ENCODE measurements around the gene KLC3. TPM values are rescaled to one million over a fixed set of nuclear protein-coding genes. Genes with fewer than 3 reads are reported as not detected.
A peak's percentile ranks its signal among the peaks of the same experiment; 100 is the strongest.

The KLC3 gene
- total and polyA plus RNA-seq, 4 donors: 0.80 to 2.2 (median 1.4) TPM

GRCh38 chr19:45305007-45305406 lies 35.5 kb upstream of the KLC3 start:
- Histone ChIP-seq H3K36me3 (ENCODE audit: control insufficient read depth in 4 of 4, insufficient read depth in 4 of 4, low read length in 4 of 4) (peaks cover 0 to 15% (median 1%) of the 10 kb centered on the region in 4 donors), H3K9me3 (ENCODE audit: control insufficient read depth in 4 of 4, insufficient read depth in 3 of 4, low read length in 3 of 4) (no peaks in the 10 kb centered on the region), H3K27ac (ENCODE audit: low read depth in 1 of 2, low read length in 1 of 2) (no peak overlapping the region), H3K27me3 (ENCODE audit: control insufficient read depth in 3 of 3, insufficient read depth in 3 of 3, low read length in 2 of 3) (no peaks in the 10 kb centered on the region), H3K4me1 (ENCODE audit: control insufficient read depth in 5 of 5, insufficient read depth in 5 of 5, low read length in 5 of 5) (no peaks in the 10 kb centered on the region), H3K4me3 (no peak overlapping the region), H3K9ac (ENCODE audit: insufficient read depth in 1 of 2, low read length in 2 of 2) (no peak overlapping the region)
- no peak for DNase-seq
- TF ChIP-seq CTCF (IDR thresholded peaks at IDR 0.05; ENCODE audit: control extremely low read depth, extremely low read depth): no peak
- WGBS, 2 donors: 67 to 76% methylated on average over 4 of the region's 4 CpGs
- ATAC-seq (ENCODE audit: insufficient read depth, low FRiP score): no peak

- ATAC-seq (ENCODE audit: insufficient read depth, low FRiP score) (no peak), DNase-seq (peak in 1 of 3 donors; percentile 53)
- TF ChIP-seq CTCF (IDR thresholded peaks at IDR 0.05; ENCODE audit: control extremely low read depth, extremely low read depth): no peak
- Histone ChIP-seq H3K9me3 (ENCODE audit: control insufficient read depth in 4 of 4, insufficient read depth in 3 of 4, low read length in 3 of 4) (no peaks in the 10 kb centered on the region), H3K9ac (ENCODE audit: insufficient read depth in 1 of 2, low read length in 2 of 2) (no peak overlapping the region), H3K4me1 (ENCODE audit: control insufficient read depth in 5 of 5, insufficient read depth in 5 of 5, low read length in 5 of 5) (no peaks in the 10 kb centered on the region), H3K36me3 (ENCODE audit: control insufficient read depth in 4 of 4, insufficient read depth in 4 of 4, low read length in 4 of 4) (peaks cover 0 to 14% (median 1%) of the 10 kb centered on the region in 4 donors), H3K27me3 (ENCODE audit: control insufficient read depth in 3 of 3, insufficient read depth in 3 of 3, low read length in 2 of 3) (no peaks in the 10 kb centered on the region), H3K4me3 (no peak overlapping the region), H3K27ac (ENCODE audit: low read depth in 1 of 2, low read length in 1 of 2) (no peak overlapping the region)
- 22 to 29% methylated on average over 5 of the region's 5 CpGs for WGBS, 2 donors
Observed at GRCh38 chr19:45305421-45305820, 35.1 kb upstream of the KLC3 start.

GRCh38 chr19:45306040-45306439 lies 34.5 kb upstream of the KLC3 start:
- ATAC-seq (ENCODE audit: insufficient read depth, low FRiP score) (no peak), DNase-seq (no peak)
- no peaks in the 10 kb centered on the region for H3K9me3 ChIP-seq (ENCODE audit: control insufficient read depth in 4 of 4, insufficient read depth in 3 of 4, low read length in 3 of 4)
- peaks cover 0 to 11% (median 1%) of the 10 kb centered on the region in 4 donors for H3K36me3 ChIP-seq (ENCODE audit: control insufficient read depth in 4 of 4, insufficient read depth in 4 of 4, low read length in 4 of 4)
- no peak for TF ChIP-seq CTCF (IDR thresholded peaks at IDR 0.05; ENCODE audit: control extremely low read depth, extremely low read depth)
- 54 to 74% methylated on average over 9 of the region's 9 CpGs for WGBS, 2 donors
- H3K27ac ChIP-seq (ENCODE audit: low read depth in 1 of 2, low read length in 1 of 2): no peak overlapping the region
- no peak overlapping the region for H3K4me3 ChIP-seq
- no peaks in the 10 kb centered on the region for H3K27me3 ChIP-seq (ENCODE audit: control insufficient read depth in 3 of 3, insufficient read depth in 3 of 3, low read length in 2 of 3)
- H3K9ac ChIP-seq (ENCODE audit: insufficient read depth in 1 of 2, low read length in 2 of 2): no peak overlapping the region
- H3K4me1 ChIP-seq (ENCODE audit: control insufficient read depth in 5 of 5, insufficient read depth in 5 of 5, low read length in 5 of 5): no peaks in the 10 kb centered on the region

- Histone ChIP-seq H3K27me3 (ENCODE audit: control insufficient read depth in 3 of 3, insufficient read depth in 3 of 3, low read length in 2 of 3) (no peaks in the 10 kb centered on the region), H3K27ac (ENCODE audit: low read depth in 1 of 2, low read length in 1 of 2) (no peak overlapping the region), H3K9me3 (ENCODE audit: control insufficient read depth in 4 of 4, insufficient read depth in 3 of 4, low read length in 3 of 4) (no peaks in the 10 kb centered on the region), H3K9ac (ENCODE audit: insufficient read depth in 1 of 2, low read length in 2 of 2) (no peak overlapping the region), H3K36me3 (ENCODE audit: control insufficient read depth in 4 of 4, insufficient read depth in 4 of 4, low read length in 4 of 4) (peaks cover 0 to 11% (median 1%) of the 10 kb centered on the region in 4 donors), H3K4me1 (ENCODE audit: control insufficient read depth in 5 of 5, insufficient read depth in 5 of 5, low read length in 5 of 5) (no peaks in the 10 kb centered on the region), H3K4me3 (no peak overlapping the region)
- 70 to 80% methylated on average over 18 of the region's 18 CpGs for WGBS, 2 donors
- DNase-seq (peak; percentile 26 to 58 (median 32)), ATAC-seq (ENCODE audit: insufficient read depth, low FRiP score) (no peak)
- TF ChIP-seq CTCF (IDR thresholded peaks at IDR 0.05; ENCODE audit: control extremely low read depth, extremely low read depth): no peak
Observed at GRCh38 chr19:45306518-45307027, 34.0 kb upstream of the KLC3 start.
